GM18858 (cell line): ENCODE data around the gene KCTD6.

Experiments
- ATAC-seq: cut with Tn5 transposase; IDR thresholded peaks from one replicate; pipeline ENCODE4 v1.9.1; 2021; ENCODE audit not compliant: unreplicated experiment

KCTD6 gene

DNA sequence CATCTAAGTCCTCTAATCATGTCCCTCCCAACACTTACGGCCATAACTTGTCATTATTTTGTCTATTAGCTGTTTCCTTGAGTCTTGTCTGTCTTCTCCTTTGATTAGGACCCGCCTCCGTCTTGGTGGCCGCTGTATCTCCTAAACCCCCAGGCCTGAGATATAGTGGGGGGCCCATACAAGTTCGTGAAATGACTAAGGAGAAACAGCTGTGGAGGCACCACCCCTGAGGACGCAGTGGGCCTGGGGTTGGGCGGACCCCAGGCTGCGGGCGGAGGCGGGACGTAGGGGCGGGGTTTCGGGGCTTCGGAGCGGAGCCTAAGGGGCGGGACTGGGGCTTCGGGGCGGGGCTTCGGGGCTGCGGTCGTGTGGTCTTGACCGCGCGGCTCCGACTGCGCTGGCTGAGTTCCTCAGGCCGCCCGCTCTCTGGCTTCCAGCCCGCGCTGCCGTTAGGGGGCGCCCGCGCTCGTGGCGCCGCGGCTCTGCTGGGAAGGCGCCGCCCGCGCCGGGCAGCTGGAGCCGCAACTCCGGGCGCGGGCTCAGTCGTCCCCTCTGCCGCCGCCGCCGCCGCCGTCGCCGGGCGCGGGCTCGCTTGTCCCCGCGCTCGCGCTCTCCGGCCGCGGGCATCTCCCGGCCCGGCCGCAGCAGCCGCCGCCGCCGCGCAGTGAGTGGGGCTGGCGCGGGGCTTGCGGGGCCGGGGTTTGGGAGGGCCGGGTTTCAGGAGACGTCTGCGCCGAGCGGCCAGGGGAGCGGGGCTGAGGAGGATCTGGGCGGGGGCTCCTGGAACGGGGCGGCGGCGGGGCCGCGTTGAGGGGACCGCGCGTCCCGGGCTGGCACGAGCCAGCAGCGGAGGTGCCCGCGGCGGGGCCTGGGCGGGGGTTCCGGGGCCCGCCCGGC lies at the start of gene KCTD6:
Gene KCTD6, plus strand, starts transcription at position 591 of the 897 bp plus-strand sequence. CDS start 6,660 bp downstream, outside the sequence.
- peak; percentile 84 for ATAC-seq

DNA sequence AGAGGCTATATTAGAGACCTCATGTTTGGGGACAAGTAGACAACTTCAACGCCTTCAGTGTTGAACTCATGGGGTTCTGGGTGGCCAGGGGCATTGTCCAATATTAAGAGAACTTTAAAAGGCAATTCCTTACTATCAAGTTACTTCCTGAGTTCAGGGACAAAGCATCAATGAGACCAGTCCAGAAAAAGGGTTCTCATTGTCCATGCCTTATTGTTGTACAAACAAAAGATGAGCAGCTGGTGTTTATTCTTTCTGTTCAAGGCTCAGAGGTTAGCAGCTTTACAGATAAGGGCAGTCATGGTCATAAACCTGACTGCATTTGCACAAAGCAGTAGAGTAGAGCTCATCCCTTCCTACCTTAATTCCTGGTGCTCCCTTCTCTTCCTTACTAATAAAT lies 39.7 kb upstream of the KCTD6 start:
- ATAC-seq = no peak

DNA sequence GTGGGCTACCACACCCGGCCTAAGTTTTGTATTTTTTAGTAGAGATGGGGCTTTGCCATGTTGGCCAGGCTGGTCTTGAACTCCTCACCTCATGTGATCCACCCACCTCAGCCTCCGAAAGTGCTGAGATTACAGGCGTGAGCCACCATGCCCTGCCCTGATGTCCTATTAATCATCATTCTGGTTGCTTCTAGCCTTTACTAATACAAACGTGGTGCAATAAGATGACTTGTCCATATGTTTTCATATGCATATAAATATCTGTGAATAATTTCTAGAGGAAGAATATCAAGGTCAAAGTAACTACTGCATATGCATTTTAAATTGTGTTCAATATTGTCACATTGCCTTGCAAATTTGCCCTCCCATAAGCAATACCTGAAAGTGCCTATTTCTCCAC lies 32.7 kb upstream of the KCTD6 start:
- ATAC-seq = no peak

DNA sequence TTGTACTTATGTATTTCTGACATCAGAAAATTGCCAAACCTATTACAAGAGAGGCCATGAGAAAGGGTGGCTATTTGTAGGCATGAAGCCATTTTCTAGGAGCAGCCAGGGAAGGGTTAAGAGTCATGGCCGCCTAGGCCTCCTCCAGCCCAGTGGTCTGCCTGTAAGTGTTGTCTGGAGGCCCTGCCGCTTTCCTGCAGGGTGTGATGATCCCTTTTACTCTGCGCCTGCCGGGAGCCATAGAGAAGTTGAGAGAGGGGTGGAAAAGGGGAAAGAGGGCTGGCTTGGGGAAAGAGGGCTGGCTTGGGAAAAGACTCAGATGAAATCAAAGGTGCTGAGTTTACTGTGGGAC lies 29.1 kb upstream of the KCTD6 start:
- no peak for ATAC-seq

DNA sequence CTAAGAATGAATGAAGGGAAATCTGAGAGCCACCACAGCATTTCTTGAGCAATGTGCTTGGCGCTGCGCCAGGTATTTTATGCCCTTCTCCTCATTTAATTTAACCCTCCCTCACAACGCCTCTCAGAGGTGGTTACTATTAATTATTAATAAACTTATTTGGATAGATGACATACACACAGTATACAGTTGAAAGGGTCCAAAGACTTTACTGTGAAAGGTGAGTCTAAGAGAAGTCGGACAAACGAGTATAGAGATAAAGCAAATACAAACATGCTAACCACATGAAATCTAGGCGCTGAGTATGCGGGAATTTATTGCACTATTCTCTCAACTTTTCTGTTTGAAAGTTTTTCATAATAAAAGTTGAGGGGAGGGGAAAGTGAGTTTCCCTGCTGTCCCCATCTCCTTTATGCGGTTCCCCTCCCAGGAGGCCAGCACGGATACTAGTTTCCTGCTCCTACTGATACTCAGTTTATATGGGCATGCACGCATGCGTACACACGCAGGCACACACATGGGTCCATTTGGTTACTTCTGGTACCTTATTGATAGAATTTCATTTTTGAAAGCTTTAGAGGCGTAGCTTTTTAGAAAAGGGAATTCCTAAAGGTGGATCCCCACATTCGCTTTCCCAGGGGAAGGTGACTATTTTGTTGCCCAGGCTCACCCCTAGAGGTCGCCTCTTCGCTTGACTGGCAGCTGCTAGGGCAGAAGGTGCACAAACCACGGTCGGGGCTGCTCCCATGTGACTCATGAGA lies 28.5 kb upstream of the KCTD6 start:
- peak; percentile 74 for ATAC-seq

DNA sequence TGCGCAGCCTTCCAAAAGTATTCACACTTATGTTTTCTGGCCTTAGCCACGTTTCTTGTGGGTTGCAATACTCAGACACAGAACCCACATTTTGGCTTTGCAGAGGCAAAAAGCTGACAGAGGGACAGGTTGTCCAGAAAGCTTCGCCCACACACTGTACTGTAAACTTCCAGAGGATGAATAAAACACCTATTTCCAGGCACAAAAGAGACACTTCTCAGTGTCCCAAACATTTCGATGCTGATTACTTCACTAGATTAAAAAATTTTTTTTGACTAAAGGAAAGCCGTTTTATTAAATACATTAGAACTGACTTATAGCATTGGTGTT lies 28.0 kb upstream of the KCTD6 start:
- ATAC-seq = no peak

- ATAC-seq = no peak
These were observed 27.0 kb upstream of the KCTD6 start for GRCh38 chr3:58464866-58465265.

- no peak for ATAC-seq
These were observed 24.9 kb upstream of the KCTD6 start for GRCh38 chr3:58466899-58467563.

GRCh38 chr3:58469096-58469495 lies 22.8 kb upstream of the KCTD6 start:
- ATAC-seq = no peak

DNA sequence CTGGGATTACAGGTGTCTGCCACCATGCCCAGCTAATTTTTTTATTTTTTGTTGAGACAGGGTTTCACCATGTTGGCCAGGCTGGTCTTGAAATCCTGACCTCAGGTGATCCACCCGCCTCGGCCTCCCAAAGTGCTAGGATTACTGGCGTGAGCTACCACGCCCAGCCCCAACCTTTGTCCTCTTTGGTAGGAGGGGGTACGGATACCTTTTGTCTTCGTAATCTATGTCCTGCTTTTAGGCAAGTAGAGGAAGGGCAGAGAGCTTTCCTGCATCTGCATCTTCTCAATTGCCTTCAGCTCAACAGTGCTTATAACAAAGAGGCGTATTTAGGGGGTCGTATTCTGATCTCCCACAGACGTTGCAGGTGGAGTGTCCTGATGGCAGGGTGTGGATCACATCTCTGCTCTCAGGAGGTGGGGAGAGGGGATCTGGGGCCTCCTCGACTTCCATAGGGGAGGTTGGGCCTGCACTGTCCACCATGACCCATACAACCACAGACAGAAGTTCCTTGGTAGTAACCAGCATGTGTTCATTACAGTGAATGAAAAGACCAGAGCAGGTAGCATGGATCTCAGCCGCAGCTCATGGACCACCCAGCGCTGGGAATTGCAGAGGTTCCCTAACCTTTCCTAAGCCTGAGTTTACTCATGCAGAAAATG lies 21.4 kb upstream of the KCTD6 start:
- no peak for ATAC-seq

DNA sequence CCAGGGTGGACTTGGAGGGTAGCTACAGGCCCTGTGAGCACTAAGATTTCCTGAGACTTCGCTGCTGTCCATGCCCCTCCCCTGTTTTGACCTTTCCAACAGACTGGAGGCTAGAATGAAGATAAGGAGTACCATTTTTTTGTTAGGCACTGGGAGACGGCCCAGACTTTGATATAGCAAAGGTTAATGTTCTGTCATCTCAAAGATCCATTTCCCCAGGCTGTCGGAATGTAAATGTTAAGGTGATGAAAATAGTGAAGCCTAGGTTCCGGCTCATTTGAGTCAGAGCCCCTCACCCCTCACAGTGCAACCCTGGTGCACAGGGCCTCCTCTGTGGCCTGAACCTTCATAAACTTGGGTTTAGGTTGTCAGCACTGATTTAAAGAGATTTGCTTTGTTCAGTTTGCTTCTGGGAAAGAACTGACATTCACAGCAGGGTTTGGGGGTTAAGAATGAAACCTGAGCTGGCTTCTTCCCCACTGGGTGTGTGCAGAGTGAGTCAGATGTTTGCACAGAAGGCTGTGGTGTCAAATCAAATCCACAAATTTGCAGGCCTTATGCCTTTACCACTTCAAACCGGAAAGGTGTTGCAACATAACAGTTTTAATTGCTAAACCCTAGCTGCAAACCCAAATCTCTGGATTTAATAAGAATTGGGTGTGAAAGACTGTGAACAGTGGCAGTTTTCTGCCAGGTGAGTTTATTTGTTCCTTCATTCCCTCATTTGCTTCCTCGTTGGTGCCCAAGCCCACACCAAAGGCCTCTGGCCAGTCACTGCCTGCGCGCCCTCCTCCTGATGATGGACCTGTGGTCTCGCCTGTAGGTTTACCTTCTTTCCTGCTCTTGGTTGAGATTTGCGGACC lies 20.6 kb upstream of the KCTD6 start:
- ATAC-seq = no peak

DNA sequence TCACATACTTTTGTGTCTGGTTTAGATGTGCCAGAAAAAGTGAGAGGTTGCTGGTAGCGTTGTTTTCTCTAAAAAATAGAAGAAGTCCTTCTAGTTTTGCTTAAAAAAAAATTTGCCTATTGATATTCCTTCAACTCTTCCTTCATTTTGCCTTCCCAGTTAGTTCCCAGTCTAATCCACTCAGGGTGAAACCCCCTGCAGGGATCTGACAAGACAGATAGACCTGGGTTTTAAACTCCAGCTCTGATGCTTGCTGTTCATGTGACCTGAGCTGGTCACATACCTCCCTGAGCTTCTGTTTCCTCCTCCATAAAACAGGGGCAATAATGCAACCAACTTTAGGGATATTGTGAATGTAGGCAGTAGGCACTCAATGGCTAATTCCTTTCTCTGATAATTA lies 18.6 kb upstream of the KCTD6 start:
- no peak for ATAC-seq

GRCh38 chr3:58474348-58474911 lies 17.5 kb upstream of the KCTD6 start:
- ATAC-seq = no peak

DNA sequence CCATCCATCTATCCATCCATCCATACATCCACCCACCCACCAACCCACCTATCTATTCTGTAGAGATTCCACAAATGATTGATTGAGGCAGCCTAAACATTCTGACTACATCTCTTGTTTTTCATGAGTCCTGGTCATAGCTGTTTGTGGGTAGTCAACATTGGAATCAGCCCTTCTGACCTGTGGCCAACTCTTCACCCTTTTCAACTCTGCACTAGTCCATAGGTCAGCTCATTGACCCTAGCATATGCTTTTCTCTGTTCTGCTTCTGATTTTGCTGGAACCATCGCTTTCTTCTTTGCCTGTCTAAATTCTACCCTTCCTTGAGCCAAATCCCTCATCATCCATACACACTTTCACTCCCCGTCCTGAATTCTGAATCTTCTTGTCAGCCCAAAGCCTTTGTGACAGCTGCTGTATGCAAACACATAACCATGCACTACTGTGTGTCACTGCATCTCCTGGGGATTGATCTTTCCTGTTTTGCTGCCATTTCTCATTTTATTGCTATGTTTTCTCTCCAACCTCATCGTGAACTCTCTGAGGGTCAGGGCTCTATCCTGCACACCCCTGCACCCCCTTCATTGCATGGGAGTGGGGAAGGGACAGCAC lies 16.8 kb upstream of the KCTD6 start:
- ATAC-seq = no peak

DNA sequence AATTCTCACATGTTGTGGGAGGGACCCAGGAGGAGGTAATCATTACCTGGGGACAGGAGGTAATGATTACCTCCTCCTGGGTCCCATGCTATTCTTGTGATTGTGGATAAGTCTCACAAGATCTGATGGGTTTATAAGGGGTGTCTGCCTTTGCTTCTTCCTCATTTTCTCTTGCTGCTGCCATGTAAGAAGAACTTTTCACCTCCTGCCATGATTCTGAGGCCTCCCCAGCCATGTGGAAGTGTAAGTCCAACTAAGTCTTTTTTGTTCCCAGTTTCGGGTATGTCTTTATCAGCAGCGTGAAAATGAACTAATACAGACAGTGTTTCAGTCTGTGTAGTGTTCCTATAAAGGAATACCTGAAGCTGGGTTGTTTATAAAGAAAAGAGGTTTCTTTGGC lies 13.1 kb upstream of the KCTD6 start:
- ATAC-seq = no peak

GRCh38 chr3:58480309-58480708 lies 11.6 kb upstream of the KCTD6 start:
- no peak for ATAC-seq

DNA sequence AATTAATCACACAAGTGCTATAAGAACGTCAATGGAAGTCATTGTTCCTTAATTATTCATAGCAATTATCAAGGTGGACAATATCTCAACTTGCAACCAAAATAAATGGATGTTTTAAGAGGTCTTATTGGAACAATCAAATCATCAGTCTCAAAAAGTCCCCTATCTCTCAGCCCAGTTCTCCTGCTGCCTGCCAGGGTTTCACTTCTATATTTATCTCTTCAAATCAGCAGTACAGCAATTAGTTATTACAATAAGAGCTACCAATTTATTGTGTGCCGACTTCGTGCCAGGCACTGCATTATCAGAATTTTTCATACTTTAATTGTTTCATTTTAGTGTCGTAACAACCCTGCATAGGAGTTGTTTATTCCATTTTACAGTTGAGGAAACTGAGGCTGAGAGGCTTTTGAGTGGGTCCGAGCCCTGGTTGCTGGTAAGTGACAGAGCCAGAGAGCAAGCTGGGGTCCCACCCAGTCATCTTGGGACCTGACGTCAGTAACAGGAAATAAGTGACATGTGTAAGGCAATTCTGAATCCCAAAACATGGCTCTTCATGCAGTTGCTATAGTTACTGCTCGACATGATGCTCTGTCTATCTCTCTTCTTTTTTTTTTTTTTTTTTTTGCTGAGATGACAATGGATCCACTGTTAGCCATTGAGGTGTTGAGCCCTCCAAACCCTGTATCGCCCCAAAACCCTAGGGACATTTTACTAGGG lies 8.8 kb upstream of the KCTD6 start:
- ATAC-seq = no peak

- no peak for ATAC-seq
These were observed 7.7 kb upstream of the KCTD6 start for GRCh38 chr3:58484045-58484721.

DNA sequence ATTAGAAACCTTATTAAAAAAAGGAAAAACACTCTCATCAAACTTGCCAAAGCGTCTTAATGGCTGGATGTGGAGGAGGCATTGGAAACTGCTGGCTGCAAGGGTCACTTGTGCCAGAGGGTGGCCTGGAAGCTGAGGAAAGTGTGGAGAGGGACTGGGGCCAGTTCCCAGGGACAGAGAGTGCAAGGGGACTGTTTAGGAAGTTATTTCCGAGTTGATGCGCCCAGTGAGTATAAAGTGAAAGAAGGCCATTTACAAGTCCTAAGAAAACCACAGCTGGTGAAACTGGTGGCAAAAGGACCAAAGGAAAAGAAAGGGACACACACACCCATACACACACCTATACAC lies 7.2 kb upstream of the KCTD6 start:
- ATAC-seq = no peak
